Lower leg skin (tissue), 4 donors: ENCODE measurements around the gene SMOC2. TPM values are rescaled to one million over a fixed set of nuclear protein-coding genes. Genes with fewer than 3 reads are reported as not detected.

Experiments
- DNase-seq, 2 donors: peaks; one replicate each; pipeline ENCODE4 v3.0.0-alpha.2; 2019; ENCODE audit warnings: low spot score in 2 of 2
- H3K4me3 ChIP-seq: fragments of 200-600 bp; sonication (generic); 2 replicates; pipeline ENCODE4 v1.5.1; 2017; ENCODE audit warnings: mild to moderate bottlenecking, low read depth; ENCODE audit not compliant: poor library complexity, severe bottlenecking
- POLR2A ChIP-seq, 2 donors: fragments of 450-650 bp; IDR thresholded peaks; one replicate each; pipeline ENCODE4 v1.6.1; 2016 to 2017; ENCODE audit warnings: antibody characterized with exemption in 2 of 2, mild to moderate bottlenecking in 1 of 2, moderate library complexity in 1 of 2
- WGBS, 2 donors: methylation state at CpG; one replicate each; pipeline ENCODE4 v1.1.5; 2018; 5-methylcytosine and 5-hydroxymethylcytosine counted together
- intact Hi-C: fragments of 100-400 bp; cut with DNase I; formaldehyde crosslinking; loops from one replicate; pipeline ENCODE4 v1.15.0; 2023; ENCODE audit warnings: low total_unique reads
- total RNA-seq, 4 donors: library from RNA; depleted of rRNA; stranded (reverse); fragments of >200 nt; gene quantifications; one replicate each; pipeline ENCODE4 v1.1.0, GENCODE V29; 2016
- TF ChIP-seq, protein P1 (sequence below), 3 donors: fragments of 450-650 bp; IDR thresholded peaks; one replicate each; pipeline ENCODE4 v1.5.1; 2016; ENCODE audit warnings: antibody characterized with exemption in 3 of 3, mild to moderate bottlenecking in 3 of 3, moderate library complexity in 2 of 3

Gene SMOC2
- total RNA-seq, 4 donors from 2014 or later, result 12.5 to 26.1 (median 13.0) TPM

DNA sequence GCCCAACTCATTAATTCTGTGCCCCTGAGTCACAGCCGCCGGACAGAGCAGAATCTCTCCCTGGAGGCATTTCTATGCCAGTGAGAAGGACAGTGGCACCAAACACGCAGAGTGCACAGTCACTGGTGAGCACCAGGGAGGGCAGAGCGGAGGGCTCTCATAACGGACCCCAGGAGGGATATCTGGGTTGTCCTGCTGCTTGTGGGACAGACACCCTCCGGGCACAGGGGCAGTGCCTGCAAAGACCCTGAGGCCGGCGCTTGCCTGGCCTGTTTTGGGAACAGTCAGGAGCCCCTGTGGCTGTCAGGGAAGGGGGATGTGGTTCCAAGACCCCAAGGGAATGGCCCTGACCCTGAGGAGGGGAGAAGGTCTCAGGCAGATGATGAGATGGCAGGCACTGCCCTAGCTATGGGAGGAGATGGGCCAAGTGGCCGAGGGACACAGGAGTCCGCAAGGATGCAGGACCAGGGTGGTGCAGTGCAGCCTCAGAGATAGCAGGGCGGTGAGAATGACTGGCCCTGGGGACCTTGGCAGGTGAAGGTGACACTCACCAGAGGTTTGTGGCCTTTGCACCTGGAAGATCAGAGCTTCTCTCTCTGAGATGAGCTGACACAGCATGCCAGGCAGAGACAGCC, 270.8 kb downstream of the SMOC2 start:
- intact Hi-C loops, result no loop called here
- DNase-seq, result no peak
- no peak overlapping the region for H3K4me3 ChIP-seq
- WGBS, 2 donors, result 90% methylated on average over 11 of the region's 11 CpGs
- TF ChIP-seq POLR2A (IDR thresholded peaks at IDR 0.05), result no peak
- TF ChIP-seq, protein P1, sequence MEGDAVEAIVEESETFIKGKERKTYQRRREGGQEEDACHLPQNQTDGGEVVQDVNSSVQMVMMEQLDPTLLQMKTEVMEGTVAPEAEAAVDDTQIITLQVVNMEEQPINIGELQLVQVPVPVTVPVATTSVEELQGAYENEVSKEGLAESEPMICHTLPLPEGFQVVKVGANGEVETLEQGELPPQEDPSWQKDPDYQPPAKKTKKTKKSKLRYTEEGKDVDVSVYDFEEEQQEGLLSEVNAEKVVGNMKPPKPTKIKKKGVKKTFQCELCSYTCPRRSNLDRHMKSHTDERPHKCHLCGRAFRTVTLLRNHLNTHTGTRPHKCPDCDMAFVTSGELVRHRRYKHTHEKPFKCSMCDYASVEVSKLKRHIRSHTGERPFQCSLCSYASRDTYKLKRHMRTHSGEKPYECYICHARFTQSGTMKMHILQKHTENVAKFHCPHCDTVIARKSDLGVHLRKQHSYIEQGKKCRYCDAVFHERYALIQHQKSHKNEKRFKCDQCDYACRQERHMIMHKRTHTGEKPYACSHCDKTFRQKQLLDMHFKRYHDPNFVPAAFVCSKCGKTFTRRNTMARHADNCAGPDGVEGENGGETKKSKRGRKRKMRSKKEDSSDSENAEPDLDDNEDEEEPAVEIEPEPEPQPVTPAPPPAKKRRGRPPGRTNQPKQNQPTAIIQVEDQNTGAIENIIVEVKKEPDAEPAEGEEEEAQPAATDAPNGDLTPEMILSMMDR (IDR thresholded peaks at IDR 0.05), result no peak

DNA sequence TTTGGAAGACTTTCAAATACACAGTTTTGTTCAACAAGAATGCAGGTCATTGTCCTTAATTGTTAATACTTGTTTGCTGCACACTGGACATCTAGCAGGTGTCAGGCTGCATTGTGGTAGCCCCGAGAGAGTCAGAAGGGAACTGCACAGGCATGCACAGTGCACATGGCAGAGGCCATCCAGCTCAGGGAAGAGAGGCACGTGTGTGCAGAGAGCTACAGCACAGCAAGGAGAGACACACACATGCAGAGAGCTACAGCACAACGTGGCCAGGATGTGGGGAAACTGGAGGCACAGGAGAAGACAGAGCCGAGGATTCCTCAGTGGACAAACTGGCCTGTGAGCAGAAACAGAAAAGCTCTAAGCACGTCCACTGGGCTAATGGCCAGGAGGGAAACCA, 272.0 kb downstream of the SMOC2 start:
- H3K4me3 ChIP-seq, result no peak overlapping the region
- TF ChIP-seq, protein P1 (IDR thresholded peaks at IDR 0.05), result no peak
- no peak for TF ChIP-seq POLR2A (IDR thresholded peaks at IDR 0.05)
- 68 to 79% methylated on average over 5 of the region's 5 CpGs for WGBS, 2 donors
- intact Hi-C loops, result no loop called here
- DNase-seq, result no peak

DNA sequence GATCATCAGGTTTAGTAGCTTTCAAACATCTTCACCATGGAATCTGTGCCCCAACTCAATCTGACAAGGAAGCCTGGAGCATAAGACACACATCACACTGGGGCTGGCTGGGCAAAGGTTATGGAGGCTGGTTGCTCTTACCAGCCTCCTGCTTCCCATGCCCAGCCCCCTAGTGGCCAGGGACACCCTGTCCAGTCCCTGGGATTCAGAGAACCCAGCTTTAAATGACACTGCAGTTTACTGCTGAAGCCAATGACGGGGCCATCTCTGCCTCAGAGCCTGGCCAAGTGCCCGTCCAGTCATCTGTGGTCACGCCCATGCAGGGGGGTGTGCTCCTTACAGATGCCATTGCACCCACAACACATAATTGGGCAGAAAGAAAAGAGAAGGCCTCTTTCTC, 272.9 kb downstream of the SMOC2 start:
- 69 to 70% methylated on average over 3 of the region's 3 CpGs for WGBS, 2 donors
- intact Hi-C loops, result no loop called here
- no peak for DNase-seq
- TF ChIP-seq, protein P1 (IDR thresholded peaks at IDR 0.05), result no peak
- TF ChIP-seq POLR2A (IDR thresholded peaks at IDR 0.05), result no peak
- no peak overlapping the region for H3K4me3 ChIP-seq

DNA sequence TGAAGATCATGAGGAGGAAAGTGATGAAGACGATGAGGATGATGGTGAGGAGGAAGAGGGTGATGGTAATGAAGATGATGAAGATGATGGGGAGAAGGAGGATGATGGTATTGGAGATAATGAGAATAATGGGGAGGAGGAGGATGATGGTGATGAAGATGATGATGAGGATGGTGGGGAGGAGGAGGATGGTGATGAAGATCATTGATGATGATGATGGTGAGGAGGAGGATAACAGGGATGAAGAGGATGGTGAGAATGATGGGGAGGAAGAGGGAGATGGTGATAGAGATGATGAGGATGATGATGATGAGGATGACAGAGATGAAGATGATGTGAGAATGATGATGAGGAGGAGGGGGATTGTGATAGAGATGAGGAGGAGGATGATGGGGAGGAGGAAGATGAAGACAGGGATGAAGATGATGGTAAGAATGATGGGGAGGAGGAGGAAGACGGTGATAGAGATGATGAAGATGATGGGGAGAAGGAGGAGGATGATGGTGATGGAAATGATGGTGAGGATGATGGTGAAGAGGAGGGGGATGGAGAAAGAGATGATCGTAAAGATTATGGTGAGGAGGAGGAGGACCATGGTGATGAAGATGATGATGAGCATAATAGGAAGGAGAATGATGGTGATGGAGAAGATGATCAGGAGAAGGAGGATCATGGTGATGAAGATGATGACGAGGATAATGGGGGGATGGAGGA, 273.7 kb downstream of the SMOC2 start:
- TF ChIP-seq POLR2A (IDR thresholded peaks at IDR 0.05), result no peak
- TF ChIP-seq, protein P1 (IDR thresholded peaks at IDR 0.05), result no peak
- WGBS, 2 donors, result 91 to 92% methylated on average over 4 of the region's 4 CpGs
- DNase-seq, result no peak
- intact Hi-C loops, result no loop called here
- no peak overlapping the region for H3K4me3 ChIP-seq

DNA sequence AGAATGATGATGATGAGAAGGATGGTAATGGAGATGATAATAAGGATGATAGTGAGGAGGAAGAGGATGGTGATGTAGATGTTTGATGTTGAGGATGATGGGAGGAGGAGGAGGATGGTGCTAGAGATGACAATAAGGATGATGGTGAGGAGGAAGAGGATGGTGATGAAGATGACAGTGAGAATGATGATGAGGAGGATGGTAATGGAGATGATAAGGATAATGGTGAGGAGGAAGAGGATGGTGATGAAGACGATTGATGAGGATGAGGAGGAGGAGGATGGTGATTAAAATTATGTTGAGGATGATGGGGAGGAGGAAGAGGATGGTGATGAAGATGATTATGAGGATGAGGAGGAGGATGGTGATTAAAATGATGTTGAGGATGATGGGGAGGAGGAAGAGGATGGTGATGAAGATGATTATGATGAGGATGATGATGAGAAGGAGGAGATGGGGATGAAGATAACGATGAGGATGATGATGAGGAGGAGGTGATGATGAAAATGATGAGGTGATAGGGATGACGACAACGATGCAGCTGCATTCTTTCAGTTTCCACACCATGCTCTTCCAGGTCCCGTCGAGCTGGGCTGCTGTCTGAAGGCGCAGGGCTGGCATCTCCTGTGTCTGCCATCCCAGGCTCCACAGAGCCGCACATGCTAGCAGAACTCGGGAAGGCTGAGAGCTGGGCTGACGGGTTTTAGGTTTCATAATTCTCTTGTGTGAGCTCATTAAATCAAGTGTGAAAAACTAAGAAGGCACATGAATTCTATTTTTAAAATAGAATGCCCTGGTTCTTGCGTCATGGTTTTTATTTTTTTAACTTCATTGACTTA, 274.9 kb downstream of the SMOC2 start:
- no peak for DNase-seq
- intact Hi-C loops, result no loop called here
- TF ChIP-seq POLR2A (IDR thresholded peaks at IDR 0.05), result no peak
- TF ChIP-seq, protein P1 (IDR thresholded peaks at IDR 0.05), result no peak
- H3K4me3 ChIP-seq, result no peak overlapping the region
- 79 to 80% methylated on average over 11 of the region's 11 CpGs for WGBS, 2 donors
